HG03066 (cell line): ENCODE results near the gene CFAP97.
"Not testable (repeated sequence)": the region's sequence is repeated elsewhere in the genome, so short reads cannot be mapped to it uniquely, and the experiment has no call there.

Experiments
- ATAC-seq: cut with Tn5 transposase; IDR thresholded peaks from one replicate; pipeline ENCODE4 v1.9.1; 2021; ENCODE audit warnings: low read depth; ENCODE audit not compliant: unreplicated experiment

CFAP97 gene

DNA sequence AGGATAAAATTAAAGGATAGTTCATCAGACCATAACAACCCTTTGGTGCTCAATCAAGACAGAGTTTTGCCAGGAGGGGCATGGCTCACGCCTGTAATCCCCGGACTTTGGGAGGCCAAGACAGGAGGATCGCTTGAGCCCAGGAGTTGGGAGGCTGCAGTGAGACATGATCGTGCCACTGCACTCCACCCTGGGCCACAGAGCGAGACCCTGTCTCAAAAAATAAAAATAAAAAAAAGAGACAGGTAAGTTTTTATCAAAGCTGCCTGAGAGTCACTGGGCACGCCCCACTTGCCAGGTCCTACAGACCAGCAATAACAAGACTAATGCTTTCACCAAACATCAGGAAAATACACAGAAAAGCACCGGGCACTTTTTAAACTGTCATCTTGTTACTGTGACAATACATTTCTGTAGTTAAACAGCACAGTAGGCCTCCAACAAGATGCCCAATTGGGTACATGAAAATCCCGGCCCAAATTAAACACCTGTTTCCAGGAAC lies 765 bp downstream of the CFAP97 start:
- peak; percentile 0 for ATAC-seq

GRCh38 chr4:185201977-185202962 lies 1.5 kb downstream of the CFAP97 start:
- ATAC-seq = no peak

GRCh38 chr4:185198189-185198588 lies 5.6 kb downstream of the CFAP97 start:
- ATAC-seq = not testable (repeated sequence)

DNA sequence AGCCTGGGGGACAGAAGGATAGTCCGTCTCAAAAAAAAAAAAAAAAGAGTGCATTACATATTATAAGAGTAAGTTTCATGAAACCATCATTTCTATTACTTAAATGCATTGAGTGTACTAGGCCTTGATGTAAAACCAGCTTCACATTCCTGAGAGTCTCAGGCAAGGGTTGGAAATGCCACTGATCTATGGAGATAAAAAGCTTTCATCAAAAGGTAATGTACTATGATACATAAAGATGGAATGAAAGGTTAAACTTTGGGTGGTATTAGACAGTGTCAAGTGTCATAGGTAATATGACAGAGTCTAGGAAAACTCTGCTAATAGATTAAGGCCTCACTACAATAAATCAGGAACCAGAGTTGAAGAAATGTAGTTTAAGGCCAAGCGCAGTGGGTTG lies 7.4 kb downstream of the CFAP97 start:
- no peak for ATAC-seq

- no peak for ATAC-seq
Measured at GRCh38 chr4:185194924-185195888, 8.6 kb downstream of the CFAP97 start.

- peak; percentile 96 for ATAC-seq
Measured at GRCh38 chr4:185192059-185192458, 11.7 kb downstream of the CFAP97 start.

- ATAC-seq = no peak
Measured at GRCh38 chr4:185190306-185190856, 13.4 kb downstream of the CFAP97 start.

DNA sequence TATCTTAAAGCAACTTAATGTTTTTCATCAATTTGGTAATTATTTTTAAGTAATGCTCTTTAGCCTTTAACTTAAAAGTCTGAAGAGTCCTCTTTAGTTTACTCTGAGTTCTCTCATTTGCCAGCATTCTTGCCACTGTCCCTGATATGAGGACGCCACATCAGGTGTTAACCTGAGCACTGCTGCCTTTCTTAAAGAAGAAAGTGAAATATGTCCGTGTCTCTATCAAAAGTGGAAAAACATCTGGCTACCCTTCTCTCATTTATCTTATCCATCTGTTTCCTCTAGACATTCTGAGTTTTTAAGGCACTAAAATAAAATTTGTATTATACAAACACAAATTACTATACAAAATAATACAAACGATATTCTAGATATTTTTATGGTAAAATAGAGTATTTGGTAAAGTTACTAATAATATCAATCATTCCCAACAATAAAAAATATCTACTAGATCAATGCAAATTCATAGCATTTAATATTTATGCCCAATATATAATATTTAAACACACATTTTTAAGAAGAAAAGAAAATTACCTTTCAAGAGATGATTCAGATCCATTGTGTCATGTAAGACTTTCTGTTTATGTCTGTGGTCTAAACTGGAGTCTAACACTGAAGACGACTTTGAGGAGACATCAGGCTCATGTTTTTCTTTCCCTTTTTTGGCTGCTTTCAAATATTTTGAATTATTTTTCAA lies 14.0 kb downstream of the CFAP97 start:
- ATAC-seq = no peak

- ATAC-seq = no peak
Measured at GRCh38 chr4:185186769-185187168, 17.0 kb downstream of the CFAP97 start.

DNA sequence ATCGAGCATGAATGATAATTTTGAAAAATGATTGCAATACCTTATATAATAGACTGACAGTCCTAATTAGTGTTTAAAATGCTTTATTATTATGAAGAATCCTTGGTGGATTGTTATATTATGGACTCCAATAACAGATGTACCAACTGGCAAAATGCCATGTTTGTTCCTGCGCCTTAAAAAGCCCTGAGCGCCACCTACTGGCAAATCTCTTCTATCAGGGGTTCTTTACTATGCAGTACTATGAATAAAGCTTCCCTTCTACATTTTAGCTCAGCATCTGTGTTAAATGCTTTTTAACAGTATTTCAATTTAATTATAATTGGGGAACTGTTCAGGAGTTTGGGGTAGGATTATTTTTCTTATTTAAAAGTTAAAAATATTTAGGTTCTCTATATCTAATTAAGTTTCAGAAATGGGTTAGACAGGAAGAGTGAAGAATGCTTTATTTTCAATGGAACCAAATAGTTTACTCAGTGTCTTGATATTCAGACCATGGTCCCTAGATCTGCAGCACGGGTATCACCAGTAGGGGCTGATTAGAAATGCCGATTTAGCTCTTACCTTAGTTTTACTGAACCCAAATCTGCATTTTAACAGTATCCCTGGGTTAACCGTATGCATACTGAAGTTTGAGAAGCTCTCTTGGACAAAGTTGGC lies 20.0 kb downstream of the CFAP97 start:
- peak; percentile 57 for ATAC-seq

GRCh38 chr4:185182239-185182638 lies 21.6 kb downstream of the CFAP97 start:
- ATAC-seq = no peak

GRCh38 chr4:185179488-185179887 lies 24.3 kb downstream of the CFAP97 start:
- no peak for ATAC-seq

DNA sequence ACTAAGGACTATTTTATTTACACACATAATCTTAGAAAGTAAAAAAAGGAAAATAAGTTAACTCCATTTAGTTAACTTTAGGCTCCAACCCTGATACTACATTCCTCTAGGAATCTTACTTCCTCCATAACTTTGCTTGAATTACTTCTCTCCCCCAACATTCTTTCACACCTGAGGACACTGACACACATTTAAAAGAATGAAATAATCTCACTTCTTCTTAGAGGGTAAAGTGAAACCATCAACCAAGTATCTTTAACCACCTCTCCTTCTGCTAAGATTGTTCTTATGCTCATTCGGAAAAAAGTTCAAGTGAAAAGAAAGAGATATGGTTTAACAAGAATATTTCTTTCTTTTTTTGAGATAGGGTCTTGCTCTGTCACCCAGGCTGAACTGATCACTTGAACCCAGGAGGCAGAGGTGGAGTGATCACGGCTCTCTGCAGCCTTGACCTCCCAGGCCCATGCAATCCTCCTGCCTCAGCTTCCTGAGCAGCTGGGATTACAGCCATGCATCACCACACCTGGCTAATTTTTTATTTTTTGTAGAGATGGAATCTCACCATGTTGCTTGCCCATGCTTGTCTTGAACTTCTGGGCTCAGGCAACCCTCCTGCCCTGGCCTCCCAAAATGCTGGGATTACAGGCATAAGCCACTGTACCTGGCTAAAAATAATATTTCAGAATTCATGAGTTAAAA lies 32.3 kb downstream of the CFAP97 start:
- peak; percentile 94 for ATAC-seq

DNA sequence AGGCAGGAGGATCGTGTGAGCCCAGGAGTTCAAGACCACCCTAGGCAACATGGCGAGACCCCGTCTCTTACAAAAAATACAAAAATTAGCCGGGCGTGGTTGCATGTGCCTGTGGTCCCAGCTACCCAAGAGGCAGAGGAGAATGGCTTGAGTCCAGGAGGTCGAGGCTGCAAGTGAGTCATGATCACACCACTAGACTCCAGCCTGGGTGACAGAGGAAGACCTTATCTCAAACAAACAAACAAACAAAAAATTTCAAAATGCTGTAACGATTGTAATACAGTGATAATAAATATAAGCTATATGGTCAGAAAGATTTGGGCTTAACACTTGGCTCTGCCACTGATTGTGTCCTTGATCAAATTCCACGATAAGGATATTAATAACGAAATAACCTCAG lies 36.6 kb downstream of the CFAP97 start:
- ATAC-seq = no peak

- peak; percentile 95 for ATAC-seq
Measured at GRCh38 chr4:185165605-185166063, 38.2 kb downstream of the CFAP97 start.

- no peak for ATAC-seq
Measured at GRCh38 chr4:185151296-185151695, 52.5 kb downstream of the CFAP97 start.

DNA sequence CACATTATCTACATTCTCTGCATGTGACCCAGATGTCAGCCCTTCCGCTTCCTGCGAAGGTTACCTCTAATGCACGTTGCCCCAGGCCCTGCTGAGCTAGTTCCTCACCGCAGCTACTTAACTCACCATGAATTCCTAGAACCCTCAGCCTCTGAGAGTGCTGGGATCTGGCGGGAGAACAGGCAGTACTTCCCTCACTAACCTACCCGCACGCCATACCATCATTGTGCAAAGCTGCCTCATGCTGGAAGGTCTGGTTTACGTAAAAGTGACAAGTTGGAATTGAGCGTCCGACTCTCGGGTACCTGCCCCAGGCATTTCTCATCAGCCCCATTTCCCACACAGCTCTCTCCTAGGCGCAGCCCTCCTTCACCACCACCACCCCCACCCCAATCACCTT lies 54.4 kb downstream of the CFAP97 start:
- ATAC-seq = no peak

GRCh38 chr4:185145572-185145971 lies 58.2 kb downstream of the CFAP97 start:
- no peak for ATAC-seq
